A172 (cell line): Measurements from ENCODE around the gene PHACTR1. TPM values are rescaled to one million over a fixed set of nuclear protein-coding genes. Genes with fewer than 3 reads are reported as not detected.

ENCODE experiments used
- DNase-seq: peaks from one replicate; pipeline ENCODE4 v3.0.0-alpha.2; 2015; ENCODE audit warnings: low spot score
- total RNA-seq: library from RNA; depleted of rRNA; stranded (reverse); fragments of >200 nt; shearing (Covaris generic); gene quantifications from 2 replicates; pipeline ENCODE4 v1.2.3, GENCODE V29; 2014

PHACTR1 gene
- total RNA-seq, 1 experiment from 2014 or later, result 0.55 TPM

- no peak for DNase-seq
Observed at GRCh38 chr6:12802440-12802839, 85.9 kb downstream of the PHACTR1 start.

GRCh38 chr6:12803486-12803885 is 86.9 kb downstream of the PHACTR1 start:
- no peak for DNase-seq

GRCh38 chr6:12804952-12805645 is 88.5 kb downstream of the PHACTR1 start:
- peak; percentile 23 for DNase-seq

GRCh38 chr6:12806136-12806535 is 89.6 kb downstream of the PHACTR1 start:
- DNase-seq, result no peak

GRCh38 chr6:12806796-12807195 is 90.2 kb downstream of the PHACTR1 start:
- DNase-seq, result no peak

- no peak for DNase-seq
Observed at GRCh38 chr6:12811519-12811918, 95.0 kb downstream of the PHACTR1 start.

- peak; percentile 26 for DNase-seq
Observed at GRCh38 chr6:12813321-12813720, 96.8 kb downstream of the PHACTR1 start.

GRCh38 chr6:12814015-12814414 is 97.4 kb downstream of the PHACTR1 start:
- no peak for DNase-seq

- DNase-seq, result no peak
Observed at GRCh38 chr6:12815089-12815488, 98.5 kb downstream of the PHACTR1 start.

GRCh38 chr6:12815884-12816600 is 99.5 kb downstream of the PHACTR1 start:
- DNase-seq, result no peak

GRCh38 chr6:12818324-12818723 is 101.8 kb downstream of the PHACTR1 start:
- DNase-seq, result no peak

- no peak for DNase-seq
Observed at GRCh38 chr6:12823847-12824246, 107.3 kb downstream of the PHACTR1 start.

GRCh38 chr6:12826584-12826983 is 110.0 kb downstream of the PHACTR1 start:
- no peak for DNase-seq

GRCh38 chr6:12827921-12828320 is 111.4 kb downstream of the PHACTR1 start:
- no peak for DNase-seq

GRCh38 chr6:12832226-12832735 is 115.7 kb downstream of the PHACTR1 start:
- no peak for DNase-seq

GRCh38 chr6:12836009-12836408 is 119.4 kb downstream of the PHACTR1 start:
- DNase-seq, result no peak

- no peak for DNase-seq
Observed at GRCh38 chr6:12841619-12842018, 125.1 kb downstream of the PHACTR1 start.

GRCh38 chr6:12842114-12842513 is 125.5 kb downstream of the PHACTR1 start:
- DNase-seq, result no peak

GRCh38 chr6:12842658-12843057 is 126.1 kb downstream of the PHACTR1 start:
- DNase-seq, result no peak

- peak; percentile 25 for DNase-seq
Observed at GRCh38 chr6:12844284-12845223, 128.0 kb downstream of the PHACTR1 start.

- DNase-seq, result no peak
Observed at GRCh38 chr6:12845224-12846004, 128.8 kb downstream of the PHACTR1 start.
